ENCODE data around the gene MBD2.

- TF ChIP-seq, protein P1, sequence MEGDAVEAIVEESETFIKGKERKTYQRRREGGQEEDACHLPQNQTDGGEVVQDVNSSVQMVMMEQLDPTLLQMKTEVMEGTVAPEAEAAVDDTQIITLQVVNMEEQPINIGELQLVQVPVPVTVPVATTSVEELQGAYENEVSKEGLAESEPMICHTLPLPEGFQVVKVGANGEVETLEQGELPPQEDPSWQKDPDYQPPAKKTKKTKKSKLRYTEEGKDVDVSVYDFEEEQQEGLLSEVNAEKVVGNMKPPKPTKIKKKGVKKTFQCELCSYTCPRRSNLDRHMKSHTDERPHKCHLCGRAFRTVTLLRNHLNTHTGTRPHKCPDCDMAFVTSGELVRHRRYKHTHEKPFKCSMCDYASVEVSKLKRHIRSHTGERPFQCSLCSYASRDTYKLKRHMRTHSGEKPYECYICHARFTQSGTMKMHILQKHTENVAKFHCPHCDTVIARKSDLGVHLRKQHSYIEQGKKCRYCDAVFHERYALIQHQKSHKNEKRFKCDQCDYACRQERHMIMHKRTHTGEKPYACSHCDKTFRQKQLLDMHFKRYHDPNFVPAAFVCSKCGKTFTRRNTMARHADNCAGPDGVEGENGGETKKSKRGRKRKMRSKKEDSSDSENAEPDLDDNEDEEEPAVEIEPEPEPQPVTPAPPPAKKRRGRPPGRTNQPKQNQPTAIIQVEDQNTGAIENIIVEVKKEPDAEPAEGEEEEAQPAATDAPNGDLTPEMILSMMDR (conservative IDR thresholded peaks at IDR 0.05): no peak
- no peak for TF ChIP-seq ZFX (IDR thresholded peaks at IDR 0.05)
Measured at GRCh38 chr18:54192415-54192814, 32.1 kb downstream of the MBD2 start.
